PC-9 (cell line): ENCODE results near the gene SYT11.
"Not testable (repeated sequence)": the region's sequence is repeated elsewhere in the genome, so short reads cannot be mapped to it uniquely, and the experiment has no call there.

Experiments used
- EZH2 ChIP-seq: fragments of 200-600 bp; sonication (generic); IDR thresholded peaks from 2 replicates; pipeline ENCODE4 v1.8.0; 2017; ENCODE audit warnings: antibody characterized with exemption, low read depth
- TF ChIP-seq, protein P1 (sequence below): fragments of 200-600 bp; sonication (generic); conservative IDR thresholded peaks from 2 replicates; pipeline ENCODE4 v1.6.1; 2017; ENCODE audit warnings: mixed run types, antibody characterized with exemption, mild to moderate bottlenecking, moderate library complexity

DNA sequence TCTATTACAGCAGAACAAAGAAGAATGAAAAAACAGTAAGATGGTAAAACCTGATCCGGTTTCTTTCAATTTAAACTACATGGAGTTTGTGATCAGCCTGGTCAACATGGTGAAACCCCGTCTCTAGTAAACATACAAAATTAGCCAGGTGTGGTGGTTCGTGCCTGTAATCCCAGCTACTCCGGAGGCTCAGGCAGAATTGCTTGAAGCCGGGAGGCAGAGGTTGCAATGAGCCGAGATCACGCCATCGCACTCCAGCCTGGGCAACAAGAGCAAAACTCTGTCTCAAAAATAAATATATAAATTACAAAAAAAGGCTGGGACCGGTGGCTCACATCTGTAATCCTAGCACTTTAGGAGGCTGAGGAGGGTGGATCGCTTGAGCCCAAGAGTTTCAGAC, 71.4 kb downstream of the SYT11 start:
- TF ChIP-seq, protein P1, sequence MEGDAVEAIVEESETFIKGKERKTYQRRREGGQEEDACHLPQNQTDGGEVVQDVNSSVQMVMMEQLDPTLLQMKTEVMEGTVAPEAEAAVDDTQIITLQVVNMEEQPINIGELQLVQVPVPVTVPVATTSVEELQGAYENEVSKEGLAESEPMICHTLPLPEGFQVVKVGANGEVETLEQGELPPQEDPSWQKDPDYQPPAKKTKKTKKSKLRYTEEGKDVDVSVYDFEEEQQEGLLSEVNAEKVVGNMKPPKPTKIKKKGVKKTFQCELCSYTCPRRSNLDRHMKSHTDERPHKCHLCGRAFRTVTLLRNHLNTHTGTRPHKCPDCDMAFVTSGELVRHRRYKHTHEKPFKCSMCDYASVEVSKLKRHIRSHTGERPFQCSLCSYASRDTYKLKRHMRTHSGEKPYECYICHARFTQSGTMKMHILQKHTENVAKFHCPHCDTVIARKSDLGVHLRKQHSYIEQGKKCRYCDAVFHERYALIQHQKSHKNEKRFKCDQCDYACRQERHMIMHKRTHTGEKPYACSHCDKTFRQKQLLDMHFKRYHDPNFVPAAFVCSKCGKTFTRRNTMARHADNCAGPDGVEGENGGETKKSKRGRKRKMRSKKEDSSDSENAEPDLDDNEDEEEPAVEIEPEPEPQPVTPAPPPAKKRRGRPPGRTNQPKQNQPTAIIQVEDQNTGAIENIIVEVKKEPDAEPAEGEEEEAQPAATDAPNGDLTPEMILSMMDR: not testable (repeated sequence)
- not testable (repeated sequence) for TF ChIP-seq EZH2
